B cell (primary cell): ENCODE data around the gene GALNT18. TPM values are rescaled to one million over a fixed set of nuclear protein-coding genes. Genes with fewer than 3 reads are reported as not detected.

Source experiments
- ATAC-seq: fragments of 200-7000 bp; cut with Tn5 transposase; one replicate; pipeline ENCODE4 v1.10.0; 2021; ENCODE audit warnings: low read depth, mild to moderate bottlenecking, moderate number of reproducible peaks, moderate library complexity
- CTCF ChIA-PET: fragments of 350-600 bp; sonication (Branson Sonifier 250); formaldehyde crosslinking; loops from one replicate; lab custom pipeline; 2021; ENCODE audit warnings: antibody characterized with exemption, inconsistent platforms; lab: Charles Lee
- POLR2A ChIA-PET: fragments of 350-600 bp; sonication (Branson Sonifier 250); formaldehyde crosslinking; loops from one replicate; lab custom pipeline; 2021; ENCODE audit warnings: antibody characterized with exemption; lab: Charles Lee
- DNase-seq: peaks from one replicate; pipeline ENCODE4 v3.0.0; 2013
- H2AFZ ChIP-seq: 2 replicates; pipeline ENCODE4 v1.6.1; 2012; ENCODE audit warnings: mild to moderate bottlenecking, low read depth, low read length; ENCODE audit not compliant: insufficient read depth, poor library complexity, severe bottlenecking
- H3K27ac ChIP-seq, 2 donors: 1 replicate in 1 of 2; 2 replicates in 1 of 2; pipeline ENCODE4 v1.5.1; 2012 to 2013; ENCODE audit warnings: low read length in 2 of 2, mild to moderate bottlenecking in 2 of 2, moderate library complexity in 1 of 2
- H3K27me3 ChIP-seq, 4 experiments: fragments of 200-600 bp in 1 of 4; sonication (generic) in 1 of 4; replicated peaks in 1 of 4; 1 replicate in 2 of 4; 2 replicates in 2 of 4; pipeline versions ENCODE4 v1.6.1 to v1.7.0; 2013 to 2016; ENCODE audit warnings: low read length in 3 of 4, mild to moderate bottlenecking in 2 of 4, mixed read lengths in 1 of 4, moderate library complexity in 1 of 4; ENCODE audit not compliant: insufficient read depth in 4 of 4, control insufficient read depth in 3 of 4; ENCODE audit errors: control extremely low read depth in 1 of 4
- H3K36me3 ChIP-seq, 2 experiments: replicated peaks in 1 of 2; 1 replicate in 1 of 2; 2 replicates in 1 of 2; pipeline versions ENCODE4 v1.6.1 to v1.7.1; 2013; ENCODE audit warnings: low read length in 1 of 2; ENCODE audit not compliant: insufficient read depth in 2 of 2, control insufficient read depth in 1 of 2; ENCODE audit errors: control extremely low read depth in 1 of 2, extremely low read depth in 1 of 2
- H3K4me1 ChIP-seq, 2 donors: fragments of 200-600 bp in 1 of 2; sonication (generic) in 1 of 2; 1 replicate in 1 of 2; 2 replicates in 1 of 2; pipeline versions ENCODE4 v1.5.1 to v1.6.1; 2013 to 2017; ENCODE audit warnings: low read length in 2 of 2; ENCODE audit not compliant: control insufficient read depth in 2 of 2, insufficient read depth in 2 of 2
- H3K4me2 ChIP-seq: replicated peaks from 2 replicates; pipeline ENCODE3; 2012; ENCODE audit warnings: mild to moderate bottlenecking, low read depth, low read length; ENCODE audit not compliant: poor library complexity, severe bottlenecking
- H3K4me3 ChIP-seq, 5 experiments: fragments of 200-600 bp in 1 of 5; sonication (generic) in 1 of 5; 1 replicate in 3 of 5; 2 replicates in 2 of 5; pipeline versions ENCODE4 v1.5.1 to v1.7.0; 2011 to 2016; ENCODE audit warnings: low read length in 4 of 5, mild to moderate bottlenecking in 4 of 5, low read depth in 2 of 5, control low read depth in 1 of 5, moderate library complexity in 1 of 5; ENCODE audit not compliant: insufficient read depth in 1 of 5; ENCODE audit errors: control extremely low read depth in 1 of 5, extremely low read depth in 1 of 5
- H3K79me2 ChIP-seq: fragments of 200-600 bp; sonication (generic); one replicate; pipeline ENCODE4 v1.6.0; 2016; ENCODE audit warnings: low read length; ENCODE audit not compliant: control insufficient read depth, insufficient read depth
- H3K9ac ChIP-seq: fragments of 200-600 bp; sonication (generic); 2 replicates; pipeline ENCODE4 v1.6.1; 2017; ENCODE audit warnings: mild to moderate bottlenecking, low read length, moderate library complexity
- H3K9me3 ChIP-seq, 3 donors: one replicate each; pipeline versions ENCODE4 v1.6.1 to v1.7.1; 2013; ENCODE audit warnings: low read length in 2 of 3; ENCODE audit not compliant: control insufficient read depth in 2 of 3, insufficient read depth in 1 of 3; ENCODE audit errors: control extremely low read depth in 1 of 3
- H4K20me1 ChIP-seq: 2 replicates; pipeline ENCODE4 v1.6.0; 2012; ENCODE audit warnings: mild to moderate bottlenecking, low read length; ENCODE audit not compliant: insufficient read depth, control insufficient read depth, poor library complexity, severe bottlenecking
- H3K27ac Mint-ChIP-seq: one replicate; pipeline ENCODE4 v1.8.0; 2021; ENCODE audit warnings: mixed read lengths
- H3K27me3 Mint-ChIP-seq: one replicate; pipeline ENCODE4 v1.8.0; 2021; ENCODE audit warnings: mixed read lengths
- H3K4me1 Mint-ChIP-seq: one replicate; pipeline ENCODE4 v1.8.0; 2021; ENCODE audit warnings: mixed read lengths
- H3K4me3 Mint-ChIP-seq: one replicate; pipeline ENCODE4 v1.8.0; 2021; ENCODE audit warnings: mixed read lengths
- H3K9me3 Mint-ChIP-seq: one replicate; pipeline ENCODE4 v1.8.0; 2022; ENCODE audit warnings: mixed read lengths; ENCODE audit not compliant: insufficient read depth
- EZH2 ChIP-seq: IDR thresholded peaks from 2 replicates; pipeline ENCODE4 v1.6.1; 2012; ENCODE audit warnings: borderline replicate concordance, low read depth, mild to moderate bottlenecking, moderate library complexity, low read length; ENCODE audit not compliant: insufficient read depth, poor library complexity, severe bottlenecking
- WGBS: methylation state at CpG from one replicate; pipeline ENCODE4 v1.1.5; 2013; ENCODE audit warnings: missing lambda C conversion rate; ENCODE audit not compliant: insufficient coverage; 5-methylcytosine and 5-hydroxymethylcytosine counted together
- intact Hi-C: fragments of 100-400 bp; cut with micrococcal nuclease; formaldehyde crosslinking; loops from one replicate; pipeline ENCODE4 v1.10.0; 2022
- polyA plus RNA-seq: library from polyadenylated mRNA; depleted of rRNA; stranded (reverse); fragments of >200 nt; gene quantifications from 2 replicates; pipeline ENCODE4 v1.2.3, GENCODE V29; 2012
- total RNA-seq, 2 donors: library from RNA; stranded (reverse); fragments of 120-200 nt in 1 of 2; gene quantifications; 1 replicate in 1 of 2; 2 replicates in 1 of 2; pipeline versions ENCODE4 v1.2.3 to v1.2.4, GENCODE V29; 2013 to 2022
- TF ChIP-seq, protein P1 (sequence below): fragments of 200-600 bp; IDR thresholded peaks from one replicate; pipeline ENCODE4 v1.8.0; 2022; ENCODE audit warnings: antibody characterized with exemption, mild to moderate bottlenecking

GALNT18 gene
- total and polyA plus RNA-seq, 2 donors (not counting 1 experiment from before 2014, with no cell fraction given) = not detected

DNA sequence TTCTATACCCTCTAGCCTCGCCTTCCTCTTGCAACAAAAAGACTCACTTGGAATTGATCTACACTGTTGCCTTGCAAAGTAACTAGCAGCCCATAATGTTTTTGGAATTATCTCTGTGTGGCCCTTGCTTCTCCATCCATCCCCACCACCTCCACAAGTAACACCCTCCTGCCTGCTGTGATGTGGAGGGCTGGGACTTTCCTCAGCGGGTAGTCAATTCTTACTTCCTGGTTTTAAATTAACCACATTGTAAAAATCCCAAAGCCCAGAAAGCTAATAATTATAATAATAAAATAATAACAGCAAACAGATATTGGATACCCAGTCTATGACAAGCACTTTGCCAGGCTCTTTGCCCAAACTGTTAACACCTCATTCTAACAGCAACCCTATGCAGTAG, 40.8 kb upstream of the GALNT18 start:
- H3K27me3 Mint-ChIP-seq = peaks cover 21% of the 10 kb centered on the region
- DNase-seq (no peak), ATAC-seq (no peak)
- Histone ChIP-seq H3K27ac (no peak overlapping the region), H2AFZ (no peak overlapping the region), H3K9ac (no peak overlapping the region), H4K20me1 (no peaks in the 10 kb centered on the region), H3K4me1 (no peaks in the 10 kb centered on the region), H3K9me3 (no peaks in the 10 kb centered on the region), H3K36me3 (no peaks in the 10 kb centered on the region), H3K4me2 (no peak overlapping the region), H3K4me3 (no peak overlapping the region), H3K79me2 (no peaks in the 10 kb centered on the region), H3K27me3 (peaks cover 0 to 8% (median 0%) of the 10 kb centered on the region in 4 experiments)
- CTCF ChIA-PET = no interaction called here
- POLR2A ChIA-PET = no interaction called here
- no peak overlapping the region for H3K4me3 Mint-ChIP-seq
- intact Hi-C loops = no loop called here
- 100% methylated on average over 1 of the region's 2 CpGs for WGBS
- no peak overlapping the region for H3K27ac Mint-ChIP-seq
- H3K9me3 Mint-ChIP-seq = no peaks in the 10 kb centered on the region
- no peaks in the 10 kb centered on the region for H3K4me1 Mint-ChIP-seq
- TF ChIP-seq, protein P1, sequence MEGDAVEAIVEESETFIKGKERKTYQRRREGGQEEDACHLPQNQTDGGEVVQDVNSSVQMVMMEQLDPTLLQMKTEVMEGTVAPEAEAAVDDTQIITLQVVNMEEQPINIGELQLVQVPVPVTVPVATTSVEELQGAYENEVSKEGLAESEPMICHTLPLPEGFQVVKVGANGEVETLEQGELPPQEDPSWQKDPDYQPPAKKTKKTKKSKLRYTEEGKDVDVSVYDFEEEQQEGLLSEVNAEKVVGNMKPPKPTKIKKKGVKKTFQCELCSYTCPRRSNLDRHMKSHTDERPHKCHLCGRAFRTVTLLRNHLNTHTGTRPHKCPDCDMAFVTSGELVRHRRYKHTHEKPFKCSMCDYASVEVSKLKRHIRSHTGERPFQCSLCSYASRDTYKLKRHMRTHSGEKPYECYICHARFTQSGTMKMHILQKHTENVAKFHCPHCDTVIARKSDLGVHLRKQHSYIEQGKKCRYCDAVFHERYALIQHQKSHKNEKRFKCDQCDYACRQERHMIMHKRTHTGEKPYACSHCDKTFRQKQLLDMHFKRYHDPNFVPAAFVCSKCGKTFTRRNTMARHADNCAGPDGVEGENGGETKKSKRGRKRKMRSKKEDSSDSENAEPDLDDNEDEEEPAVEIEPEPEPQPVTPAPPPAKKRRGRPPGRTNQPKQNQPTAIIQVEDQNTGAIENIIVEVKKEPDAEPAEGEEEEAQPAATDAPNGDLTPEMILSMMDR = no peak
- no peak for TF ChIP-seq EZH2

DNA sequence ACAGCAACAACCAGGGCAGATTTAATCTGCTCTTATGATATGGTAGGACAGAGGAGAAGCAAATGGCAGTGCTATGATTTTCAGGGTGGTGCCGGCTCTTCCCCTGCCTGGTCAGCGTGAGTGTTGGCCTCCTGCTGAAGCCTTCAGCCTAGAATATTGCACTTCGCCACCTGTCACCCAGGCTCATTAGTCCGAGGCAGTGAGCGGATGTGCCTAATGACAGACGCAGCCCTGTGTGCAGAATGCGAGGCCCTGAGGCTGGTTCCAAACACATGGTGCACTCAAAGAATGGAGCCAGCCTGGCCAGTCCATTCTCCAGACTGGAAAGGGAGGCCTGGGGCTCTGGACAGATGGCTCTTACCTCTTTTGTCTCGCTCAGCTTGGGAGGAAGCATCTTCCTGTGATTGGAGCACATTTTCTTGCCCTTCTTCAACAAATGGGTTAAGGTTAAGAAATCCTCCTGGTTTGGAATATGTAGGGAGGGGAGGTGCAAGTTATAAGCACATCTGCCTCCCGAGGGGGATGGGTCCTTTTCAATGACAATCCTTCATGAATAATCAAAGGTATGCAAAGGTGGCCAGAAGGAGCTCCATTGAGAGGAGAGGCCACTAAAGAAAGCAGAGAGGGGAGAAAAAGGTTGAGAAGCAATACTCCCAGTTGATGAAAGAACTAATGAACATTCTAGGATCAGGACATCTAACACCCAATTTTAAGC, 39.7 kb upstream of the GALNT18 start:
- H3K79me2 ChIP-seq = no peaks in the 10 kb centered on the region
- no peaks in the 10 kb centered on the region for H4K20me1 ChIP-seq
- no peak overlapping the region for H3K4me2 ChIP-seq
- Mint-ChIP-seq H3K27ac (no peak overlapping the region), H3K27me3 (peaks cover 15% of the 10 kb centered on the region), H3K9me3 (no peaks in the 10 kb centered on the region), H3K4me3 (no peak overlapping the region), H3K4me1 (no peaks in the 10 kb centered on the region)
- no peak overlapping the region for H2AFZ ChIP-seq
- H3K36me3 ChIP-seq = no peaks in the 10 kb centered on the region
- ChIA-PET POLR2A (no interaction called here), CTCF (interaction anchor here (1.3 kb wide), 1 partner anchor 200 kb away, joined by 3 read pairs; no protein-coding TSS in a partner anchor)
- H3K9ac ChIP-seq = no peak overlapping the region
- H3K4me1 ChIP-seq = no peaks in the 10 kb centered on the region
- intact Hi-C loops = no loop called here
- ATAC-seq = no peak
- H3K4me3 ChIP-seq = no peak overlapping the region
- TF ChIP-seq EZH2 = no peak
- TF ChIP-seq, protein P1 = no peak
- H3K9me3 ChIP-seq = no peaks in the 10 kb centered on the region
- H3K27ac ChIP-seq = no peak overlapping the region
- DNase-seq = no peak
- peaks cover 0 to 8% (median 0%) of the 10 kb centered on the region in 4 experiments for H3K27me3 ChIP-seq
- WGBS = 98% methylated on average over 9 of the region's 9 CpGs
